ENCODE results near the gene SDK2. TPM values are rescaled to one million over a fixed set of nuclear protein-coding genes. Genes with fewer than 3 reads are reported as not detected.

The SDK2 gene
- total and polyA plus RNA-seq, 2 of the 8 experiments (the other 6 are each of a cell fraction or from before 2014, with no cell fraction given), result 3.9 to 4.1 TPM

- H4K5ac ChIP-seq (ENCODE audit: insufficient read length, low read depth, low read length), result no peak overlapping the region
- FAIRE-seq (no peak), DNase-seq (ENCODE audit: low read depth in 1 of 2, low spot score in 2 of 2) (no peak)
- no peak overlapping the region for H3K56ac ChIP-seq (replicated peaks; ENCODE audit: insufficient read length, low read depth, low read length)
- no peak overlapping the region for H2BK20ac ChIP-seq (ENCODE audit: low read length)
- no peak overlapping the region for H2AK5ac ChIP-seq (ENCODE audit: low read depth, low read length)
- no peaks in the 10 kb centered on the region for H3K9me3 ChIP-seq (ENCODE audit: insufficient read depth in 2 of 2, low read depth in 1 of 2, low read length in 1 of 2)
- no peak overlapping the region; the same call in 1 of the 2 replicates for H2BK5ac ChIP-seq (ENCODE audit: low read depth, low read length)
- CTCF ChIA-PET (ENCODE audit: partially characterized antibody), result interaction anchor here (0.8 to 3.0 kb wide), 6 partner anchors 8 to 47 kb away, joined by 3 to 14 read pairs (median 4); no protein-coding TSS in a partner anchor
- H3K4ac ChIP-seq (replicated peaks; ENCODE audit: insufficient read length, low read depth, low read length), result no peak overlapping the region
- H4K91ac ChIP-seq (replicated peaks; ENCODE audit: insufficient read length, low read length), result no peak overlapping the region
- H2AFZ ChIP-seq (ENCODE audit: low read length), result no peak overlapping the region
- no peak overlapping the region for H3K9ac ChIP-seq (replicated peaks in 1 of 4; ENCODE audit: extremely low read depth in 1 of 4, low read depth in 3 of 4, low read length in 3 of 4)
- no peak overlapping the region for H3K27ac ChIP-seq (ENCODE audit: low read depth, low read length)
- H4K20me1 ChIP-seq (replicated peaks in 1 of 2; ENCODE audit: control insufficient read depth in 1 of 2, insufficient read depth in 2 of 2, low read length in 2 of 2), result peaks cover 0 to 2% of the 10 kb centered on the region in 2 experiments
- no peaks in the 10 kb centered on the region for H3K27me3 ChIP-seq (replicated peaks in 1 of 4; ENCODE audit: control insufficient read depth in 3 of 4, extremely low read depth in 1 of 4, insufficient read depth in 3 of 4, low read length in 3 of 4)
- no peak overlapping the region for H2BK120ac ChIP-seq (replicated peaks; ENCODE audit: low read depth, low read length)
- no peaks in the 10 kb centered on the region for H3K23me2 ChIP-seq (ENCODE audit: low read depth, low read length)
- H2BK12ac ChIP-seq (ENCODE audit: low read depth, low read length), result 0 out of 2 replicates have a peak overlapping the region, but pooled peaks have one; percentile 17
- WGBS, 2 experiments (ENCODE audit: extremely low coverage in 1 of 2, insufficient coverage in 1 of 2, insufficient read length in 1 of 2, insufficient replicate concordance in 2 of 2, low coverage in 1 of 2, low lambda C conversion rate in 2 of 2, missing lambda C conversion rate in 1 of 2), result 92% methylated on average over 20 of the region's 20 CpGs; no CpG with 5 or more reads in 1 of the 2 experiments
- no peak overlapping the region for H4K8ac ChIP-seq (ENCODE audit: extremely low read depth, insufficient read depth, low read length)
- H3K4me1 ChIP-seq (replicated peaks in 1 of 4; ENCODE audit: control insufficient read depth in 3 of 4, insufficient read depth in 4 of 4, low read length in 3 of 4), result 0 out of 7 replicates have a peak, but pooled peaks cover 0 to 2% (median 0%) of the 10 kb centered on the region in 4 experiments
- POLR2A ChIA-PET (ENCODE audit: partially characterized antibody), result interaction anchor here (0.6 to 0.9 kb wide), 2 partner anchors 9 to 382 kb away, joined by 3 to 4 read pairs; no protein-coding TSS in a partner anchor
- H3K4me2 ChIP-seq (ENCODE audit: insufficient read depth in 1 of 2, low read depth in 2 of 2, low read length in 2 of 2), result no peak overlapping the region
- no peaks in the 10 kb centered on the region for H3K79me2 ChIP-seq (ENCODE audit: control insufficient read depth in 1 of 2, insufficient read depth in 2 of 2, low read length in 2 of 2)
- H2BK15ac ChIP-seq (ENCODE audit: low read length), result no peak overlapping the region
- H3K4me3 ChIP-seq (ENCODE audit: extremely low read depth in 1 of 4, insufficient read depth in 2 of 4, low read depth in 3 of 4, low read length in 4 of 4), result no peak overlapping the region
- no peaks in the 10 kb centered on the region for H3K36me3 ChIP-seq (ENCODE audit: control insufficient read depth in 2 of 4, insufficient read depth in 4 of 4, low read length in 3 of 4)
- H3K18ac ChIP-seq (ENCODE audit: extremely low read depth, low read length), result no peak overlapping the region
- no peak overlapping the region for H3K14ac ChIP-seq (ENCODE audit: insufficient read length)
- H3K79me1 ChIP-seq (ENCODE audit: low read depth, low read length), result no peaks in the 10 kb centered on the region
- H3K23ac ChIP-seq (ENCODE audit: insufficient read length), result no peak overlapping the region
- no peak for TF ChIP-seq SIRT6 (IDR thresholded peaks at IDR 0.05; ENCODE audit: low read length)
- TF ChIP-seq RNF2 (IDR thresholded peaks at IDR 0.05; ENCODE audit: borderline replicate concordance, low read depth, low read length, missing control alignments, poor library complexity, severe bottlenecking), result no peak
- no peak for TF ChIP-seq CREB1 (IDR thresholded peaks at IDR 0.05)
- TF ChIP-seq MAX (IDR thresholded peaks at IDR 0.05), result no peak
- TF ChIP-seq BCL11A (IDR thresholded peaks at IDR 0.05; ENCODE audit: low read depth in 2 of 2, low read length in 2 of 2), result no peak
- TF ChIP-seq GABPA (IDR thresholded peaks at IDR 0.05; ENCODE audit: borderline replicate concordance, insufficient read depth, low read length), result no peak
- TF ChIP-seq NRF1 (IDR thresholded peaks at IDR 0.05; ENCODE audit: low read depth, low read length), result no peak
- no peak for TF ChIP-seq BRCA1 (IDR thresholded peaks at IDR 0.05; ENCODE audit: low read depth, low read length)
- TF ChIP-seq ATF2 (IDR thresholded peaks at IDR 0.05; ENCODE audit: low read length), result no peak
- TF ChIP-seq JUND (IDR thresholded peaks at IDR 0.05; ENCODE audit: low read length), result no peak
- no peak for TF ChIP-seq E2F6 (IDR thresholded peaks at IDR 0.05)
- no peak for TF ChIP-seq BACH1 (IDR thresholded peaks at IDR 0.05; ENCODE audit: low read length)
These were observed 40.3 kb downstream of the SDK2 start for GRCh38 chr17:73603971-73604370.
